SK-N-SH treated with all-trans-retinoic acid at 6 μM for 48 hours (cell line): ENCODE data around the gene OLA1.

Experiments
- ATAC-seq: fragments of 200-7000 bp; cut with Tn5 transposase; 3 replicates; pipeline ENCODE4 v1.9.1; 2020; ENCODE audit warnings: mild to moderate bottlenecking, moderate library complexity
- BACH2 ChIP-seq: fragments of 250-450 bp; sonication (Bioruptor Pico); IDR thresholded peaks from 2 replicates; pipeline ENCODE4 v1.9.0; 2021; ENCODE audit warnings: mild to moderate bottlenecking, borderline replicate concordance
- CREB5 ChIP-seq: fragments of 250-450 bp; sonication (Bioruptor Pico); IDR thresholded peaks from 2 replicates; pipeline ENCODE4 v1.5.1; 2020; ENCODE audit warnings: low read depth, mild to moderate bottlenecking, moderate library complexity
- CSDC2 ChIP-seq: fragments of 250-450 bp; sonication (Bioruptor Pico); IDR thresholded peaks from 2 replicates; pipeline ENCODE4 v1.5.0; 2020; ENCODE audit warnings: mild to moderate bottlenecking, moderate library complexity
- CSRNP3 ChIP-seq: fragments of 250-450 bp; sonication (Bioruptor Pico); IDR thresholded peaks from 2 replicates; pipeline ENCODE4 v1.5.1; 2021; ENCODE audit warnings: mild to moderate bottlenecking, moderate library complexity
- ISL1 ChIP-seq: fragments of 250-450 bp; sonication (Bioruptor Pico); IDR thresholded peaks from 2 replicates; pipeline ENCODE4 v2.1.2; 2022; ENCODE audit warnings: mild to moderate bottlenecking, moderate library complexity
- OSR1 ChIP-seq: fragments of 250-450 bp; sonication (Bioruptor Pico); IDR thresholded peaks from 2 replicates; pipeline ENCODE4 v1.8.0; 2022; ENCODE audit warnings: moderate library complexity, mild to moderate bottlenecking, inconsistent platforms
- PATZ1 ChIP-seq: fragments of 250-450 bp; sonication (Bioruptor Pico); IDR thresholded peaks from 2 replicates; pipeline ENCODE4 v1.8.0; 2020; ENCODE audit warnings: mild to moderate bottlenecking, moderate library complexity, borderline replicate concordance
- POU6F1 ChIP-seq: fragments of 250-450 bp; sonication (Bioruptor Pico); IDR thresholded peaks from 2 replicates; pipeline ENCODE4 v1.8.0; 2021; ENCODE audit warnings: low read depth, mild to moderate bottlenecking, moderate library complexity, borderline replicate concordance
- PPARA ChIP-seq: fragments of 250-450 bp; sonication (Bioruptor Pico); IDR thresholded peaks from 2 replicates; pipeline ENCODE4 v1.5.0; 2020; ENCODE audit warnings: mild to moderate bottlenecking, borderline replicate concordance
- RARB ChIP-seq: fragments of 250-450 bp; sonication (Bioruptor Pico); IDR thresholded peaks from 2 replicates; pipeline ENCODE4 v1.8.0; 2021; ENCODE audit warnings: mild to moderate bottlenecking, moderate library complexity
- SNAI2 ChIP-seq: fragments of 250-450 bp; sonication (Bioruptor Pico); IDR thresholded peaks from 2 replicates; pipeline ENCODE4 v1.5.0; 2020; ENCODE audit warnings: mild to moderate bottlenecking, moderate library complexity
- TCF4 ChIP-seq: fragments of 250-450 bp; sonication (Bioruptor Pico); IDR thresholded peaks from 2 replicates; pipeline ENCODE4 v1.8.0; 2021; ENCODE audit warnings: mild to moderate bottlenecking, moderate library complexity, borderline replicate concordance
- TOX ChIP-seq: fragments of 250-450 bp; sonication (Bioruptor Pico); IDR thresholded peaks from 2 replicates; pipeline ENCODE4 v1.8.0; 2021; ENCODE audit warnings: mild to moderate bottlenecking, moderate library complexity, borderline replicate concordance
- TSHZ2 ChIP-seq: fragments of 250-450 bp; sonication (Bioruptor Pico); IDR thresholded peaks from 2 replicates; pipeline ENCODE4 v1.5.0; 2020; ENCODE audit warnings: mild to moderate bottlenecking, moderate library complexity
- ZC3H10 ChIP-seq: fragments of 250-450 bp; sonication (Bioruptor Pico); IDR thresholded peaks from 2 replicates; pipeline ENCODE4 v1.5.1; 2021; ENCODE audit warnings: mild to moderate bottlenecking, moderate library complexity
- ZFP30 ChIP-seq: fragments of 450-650 bp; formaldehyde crosslinking; IDR thresholded peaks from 2 replicates; pipeline ENCODE4 v1.5.0; 2022; ENCODE audit warnings: mild to moderate bottlenecking, moderate library complexity
- ZNF565 ChIP-seq: fragments of 450-650 bp; formaldehyde crosslinking; conservative IDR thresholded peaks from 2 replicates; pipeline ENCODE4 v1.5.0; 2020; ENCODE audit warnings: low read depth, mild to moderate bottlenecking, moderate library complexity
- ZNF70 ChIP-seq: fragments of 450-650 bp; formaldehyde crosslinking; IDR thresholded peaks from 2 replicates; pipeline ENCODE4 v1.5.0; 2020; ENCODE audit warnings: mild to moderate bottlenecking, moderate library complexity
- ZNF8 ChIP-seq: fragments of 450-650 bp; formaldehyde crosslinking; IDR thresholded peaks from 2 replicates; pipeline ENCODE4 v1.5.0; 2020; ENCODE audit warnings: mild to moderate bottlenecking, moderate library complexity

Gene OLA1

DNA sequence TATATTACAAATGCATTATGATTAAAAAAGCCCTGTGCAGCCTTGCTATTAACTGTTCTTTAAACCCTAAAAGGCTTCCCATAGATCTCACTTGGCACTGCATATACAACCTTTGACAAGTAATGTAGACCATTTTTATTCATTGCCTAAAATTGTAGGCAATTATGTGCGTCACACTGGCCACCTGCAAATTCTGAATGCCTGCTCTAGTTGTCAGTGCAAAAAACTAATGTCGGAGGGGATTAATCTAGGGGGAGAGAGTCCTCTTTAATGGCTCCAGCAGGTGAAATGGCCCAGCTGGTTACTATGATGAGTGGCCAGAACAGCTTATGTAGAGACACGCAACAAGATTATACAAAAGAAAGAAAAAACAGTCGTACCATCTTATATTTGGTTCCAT lies 123.2 kb downstream of the OLA1 start:
- ATAC-seq: no peak

GRCh38 chr2:174124181-174124580 lies 124.2 kb downstream of the OLA1 start:
- TF ChIP-seq POU6F1 (no peak), CSDC2 (no peak), TSHZ2 (CRISPR knock-in tag) (no peak), ZNF8 (CRISPR knock-in tag) (no peak), TCF4 (CRISPR knock-in tag) (no peak), BACH2 (CRISPR knock-in tag) (no peak), ZNF565 (no peak), PPARA (no peak), ZFP30 (no peak), RARB (no peak), SNAI2 (CRISPR knock-in tag) (no peak), CSRNP3 (CRISPR knock-in tag) (no peak), TOX (CRISPR knock-in tag) (no peak), PATZ1 (no peak), ZC3H10 (CRISPR knock-in tag) (no peak), OSR1 (CRISPR knock-in tag) (no peak), ZNF70 (CRISPR knock-in tag) (no peak), CREB5 (no peak)
- TF ChIP-seq, all 23 proteins: peak for 0
- no peak for ATAC-seq

More for the DNA sequence above, 123.2 kb downstream of the OLA1 start:
- TF ChIP-seq TOX (CRISPR knock-in tag) (no peak), ISL1 (CRISPR knock-in tag) (no peak), ZNF70 (CRISPR knock-in tag) (no peak), CSDC2 (no peak), ZNF565 (no peak), TSHZ2 (CRISPR knock-in tag) (no peak), OSR1 (CRISPR knock-in tag) (no peak), TCF4 (CRISPR knock-in tag) (no peak)
- TF ChIP-seq, all 23 proteins: peak for 0

GRCh38 chr2:174122185-174122584 lies 126.1 kb downstream of the OLA1 start:
- TF ChIP-seq PPARA: no peak
- no peak for TF ChIP-seq SNAI2 (CRISPR knock-in tag)
- no peak for TF ChIP-seq CREB5
- peak; percentile 71 for TF ChIP-seq TCF4 (CRISPR knock-in tag)
- TF ChIP-seq BACH2 (CRISPR knock-in tag): no peak

More at GRCh38 chr2:174122185-174122584, 126.1 kb downstream of the OLA1 start:
- ATAC-seq: no peak
